NCI-H2227 treated with DMSO at 0.1 percent for 48 hours (cell line): ENCODE results near the gene RAB26.
"Not testable (repeated sequence)": the region's sequence is repeated elsewhere in the genome, so short reads cannot be mapped to it uniquely, and the experiment has no call there.

Source experiments
- DNase-seq: peaks from one replicate; lab custom pipeline; 2025; lab: John Stamatoyannopoulos, UW

RAB26 gene

GRCh38 chr16:2147981-2148671 lies at the start of gene RAB26:
Gene RAB26 (plus strand): TSS chr16:2148625. CDS start chr16:2148784, 159 bp downstream.
- DNase-seq: peak; percentile 13

DNA sequence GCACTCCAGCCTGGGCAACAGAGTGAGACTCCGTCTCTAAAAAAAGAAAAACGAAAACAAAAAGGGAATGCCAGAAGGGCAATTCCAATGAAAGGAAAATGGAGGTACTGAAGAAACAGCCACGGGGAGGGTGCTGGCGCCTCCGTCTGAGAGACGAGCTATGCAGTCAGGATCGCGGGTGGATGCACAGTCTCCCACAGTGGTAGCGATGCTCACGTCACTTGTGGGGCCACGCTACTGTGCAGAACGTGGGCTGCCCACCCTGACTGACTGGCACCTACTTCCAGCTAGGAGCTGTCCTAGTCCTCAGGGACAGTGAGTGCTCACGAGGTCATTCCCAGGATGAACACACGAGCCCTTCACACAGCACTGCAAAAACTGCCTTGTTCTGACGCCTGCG lies 46.8 kb upstream of the RAB26 start:
- not testable (repeated sequence) for DNase-seq

- no peak for DNase-seq
These were observed 46.0 kb upstream of the RAB26 start for GRCh38 chr16:2102471-2102870.

GRCh38 chr16:2104464-2104863 lies 44.0 kb upstream of the RAB26 start:
- DNase-seq: not testable (repeated sequence)

- not testable (repeated sequence) for DNase-seq
These were observed 43.1 kb upstream of the RAB26 start for GRCh38 chr16:2105291-2105690.

- not testable (repeated sequence) for DNase-seq
These were observed 42.7 kb upstream of the RAB26 start for GRCh38 chr16:2105769-2106168.

GRCh38 chr16:2106211-2106610 lies 42.2 kb upstream of the RAB26 start:
- DNase-seq: not testable (repeated sequence)

DNA sequence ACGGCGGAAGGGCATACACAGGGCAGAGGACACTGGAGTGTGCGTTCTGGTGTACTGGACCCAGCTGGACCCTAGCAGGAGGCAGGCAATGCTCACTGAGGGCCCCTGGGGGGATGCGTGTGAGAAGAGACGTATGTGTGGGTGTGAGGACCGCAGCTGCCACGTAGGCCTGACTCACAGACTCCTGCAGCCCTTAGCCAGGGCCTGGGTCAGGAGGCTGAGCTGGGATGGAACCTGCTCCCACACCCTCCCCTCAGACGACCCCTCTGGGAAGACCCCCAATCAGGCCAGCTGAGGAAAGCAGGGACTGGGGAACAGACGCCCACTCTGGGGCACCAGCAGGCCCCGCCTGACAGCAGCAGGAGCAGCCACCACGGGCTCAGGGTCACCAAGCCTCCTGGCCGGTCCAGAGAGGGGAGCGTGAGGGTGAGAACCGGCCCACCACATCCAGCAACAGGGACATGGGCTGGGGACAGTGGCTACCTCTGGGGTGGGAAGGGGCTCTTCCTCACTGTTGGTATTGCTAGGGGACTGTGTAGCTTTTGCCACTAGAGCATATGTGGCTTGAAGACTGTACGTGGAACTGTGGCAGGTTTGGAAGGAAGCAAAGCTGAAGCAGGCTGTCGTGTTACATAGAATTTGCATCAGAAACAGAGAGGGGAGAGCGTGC lies 41.2 kb upstream of the RAB26 start:
- not testable (repeated sequence) for DNase-seq

DNA sequence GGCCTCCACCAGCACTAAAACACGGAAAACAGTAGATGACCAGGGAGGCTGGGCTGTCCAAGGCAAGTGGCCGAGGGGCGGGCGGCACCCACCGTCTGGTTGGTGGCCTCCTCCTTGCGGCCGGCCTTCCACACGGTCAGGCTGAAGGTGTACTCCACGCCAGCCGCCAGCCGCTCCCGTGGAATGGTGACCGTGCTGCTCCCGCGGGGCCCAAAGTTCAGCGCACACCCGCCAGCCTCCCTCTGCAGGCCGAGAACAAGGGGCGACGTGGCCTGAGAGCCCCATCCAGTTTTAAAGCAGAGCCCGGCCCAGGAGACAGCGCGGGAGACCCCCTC lies 40.7 kb upstream of the RAB26 start:
- not testable (repeated sequence) for DNase-seq

DNA sequence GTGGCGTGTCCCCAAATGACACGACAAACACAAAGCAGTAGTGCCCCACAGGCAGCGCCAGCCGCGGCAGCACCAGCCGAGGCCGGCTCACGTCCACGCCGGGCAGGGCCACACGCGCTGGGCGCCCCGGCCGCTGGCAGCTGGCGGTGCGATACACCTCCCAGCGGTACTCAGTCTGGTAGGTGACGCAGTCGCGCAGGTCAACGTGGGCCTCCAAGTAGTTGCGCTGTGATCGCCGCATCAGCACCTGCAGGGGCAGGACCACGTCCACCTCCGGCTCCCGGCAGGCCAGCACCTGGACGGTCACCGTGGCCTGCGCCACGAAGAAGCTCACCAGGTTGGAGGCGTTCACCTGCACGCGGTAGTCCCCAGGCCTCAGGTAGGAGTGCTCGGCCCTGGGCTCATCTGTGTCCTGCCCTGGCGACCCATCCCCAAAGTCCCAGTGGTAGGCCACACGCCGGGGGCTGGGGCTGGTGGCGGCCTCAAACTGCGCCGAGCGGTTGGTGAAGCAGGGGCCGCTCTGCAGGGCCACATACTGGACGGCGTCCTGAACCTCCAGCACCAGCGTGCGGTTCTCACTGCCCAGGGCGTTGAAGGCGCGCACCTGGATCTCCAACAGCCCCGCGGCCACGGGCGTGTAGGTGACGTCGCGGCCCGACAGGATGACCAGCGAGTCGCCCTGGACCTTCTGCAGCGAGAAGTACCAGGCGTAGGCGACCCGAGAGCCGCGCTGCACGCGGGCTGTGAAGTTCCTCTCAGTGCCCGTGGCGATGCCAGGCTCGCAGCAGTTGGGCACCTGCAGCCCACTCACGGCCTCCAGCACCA lies 39.8 kb upstream of the RAB26 start:
- DNase-seq: not testable (repeated sequence)

- not testable (repeated sequence) for DNase-seq
These were observed 39.2 kb upstream of the RAB26 start for GRCh38 chr16:2109271-2109580.

GRCh38 chr16:2109872-2110271 lies 38.6 kb upstream of the RAB26 start:
- DNase-seq: not testable (repeated sequence)

- not testable (repeated sequence) for DNase-seq
These were observed 38.0 kb upstream of the RAB26 start for GRCh38 chr16:2110332-2111008.

GRCh38 chr16:2111009-2111353 lies 37.4 kb upstream of the RAB26 start:
- DNase-seq: not testable (repeated sequence)

- DNase-seq: not testable (repeated sequence)
These were observed 36.8 kb upstream of the RAB26 start for GRCh38 chr16:2111412-2112335.

DNA sequence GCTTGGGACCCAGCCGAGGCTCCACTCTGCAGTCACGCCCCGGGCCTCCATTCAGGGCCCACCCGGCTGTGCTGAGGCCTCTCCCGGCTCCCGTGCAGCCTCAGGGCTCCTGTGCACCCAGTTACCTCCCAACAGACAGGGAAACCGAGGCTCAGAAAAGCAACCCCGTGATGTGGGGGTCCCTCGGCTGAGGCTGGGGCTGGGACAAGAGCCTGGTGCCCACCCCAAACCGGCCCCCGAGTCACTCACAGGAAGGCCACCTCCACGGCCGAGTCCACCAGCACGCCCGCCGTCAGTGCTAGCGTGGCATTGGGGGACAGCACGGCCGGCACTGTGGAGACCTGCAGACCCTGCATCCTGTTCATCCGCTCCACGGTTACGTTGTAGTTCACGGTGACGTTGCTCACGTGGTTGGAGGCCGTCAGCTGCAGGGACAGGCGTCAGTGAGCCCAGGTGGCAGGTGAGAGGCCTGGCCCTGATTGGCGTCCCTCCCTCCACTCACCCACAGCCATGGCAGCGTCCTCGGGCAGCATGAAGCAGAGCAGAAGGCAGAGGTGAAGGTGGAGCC lies 35.8 kb upstream of the RAB26 start:
- DNase-seq: not testable (repeated sequence)

- not testable (repeated sequence) for DNase-seq
These were observed 34.2 kb upstream of the RAB26 start for GRCh38 chr16:2114225-2114624.

GRCh38 chr16:2114885-2115590 lies 33.4 kb upstream of the RAB26 start:
- DNase-seq: not testable (repeated sequence)

- DNase-seq: no peak
These were observed 32.8 kb upstream of the RAB26 start for GRCh38 chr16:2115591-2115973.

- DNase-seq: not testable (repeated sequence)
These were observed 32.0 kb upstream of the RAB26 start for GRCh38 chr16:2116428-2116827.
